SIG-M5 treated with dmso at 0.1 percent for 504 hours (cell line): Measurements from ENCODE around the gene PADI6.

ENCODE experiments used
- DNase-seq: peaks from one replicate; lab custom pipeline; 2025; ENCODE audit not compliant: unreplicated experiment; lab: John Stamatoyannopoulos, UW

The PADI6 gene

DNA sequence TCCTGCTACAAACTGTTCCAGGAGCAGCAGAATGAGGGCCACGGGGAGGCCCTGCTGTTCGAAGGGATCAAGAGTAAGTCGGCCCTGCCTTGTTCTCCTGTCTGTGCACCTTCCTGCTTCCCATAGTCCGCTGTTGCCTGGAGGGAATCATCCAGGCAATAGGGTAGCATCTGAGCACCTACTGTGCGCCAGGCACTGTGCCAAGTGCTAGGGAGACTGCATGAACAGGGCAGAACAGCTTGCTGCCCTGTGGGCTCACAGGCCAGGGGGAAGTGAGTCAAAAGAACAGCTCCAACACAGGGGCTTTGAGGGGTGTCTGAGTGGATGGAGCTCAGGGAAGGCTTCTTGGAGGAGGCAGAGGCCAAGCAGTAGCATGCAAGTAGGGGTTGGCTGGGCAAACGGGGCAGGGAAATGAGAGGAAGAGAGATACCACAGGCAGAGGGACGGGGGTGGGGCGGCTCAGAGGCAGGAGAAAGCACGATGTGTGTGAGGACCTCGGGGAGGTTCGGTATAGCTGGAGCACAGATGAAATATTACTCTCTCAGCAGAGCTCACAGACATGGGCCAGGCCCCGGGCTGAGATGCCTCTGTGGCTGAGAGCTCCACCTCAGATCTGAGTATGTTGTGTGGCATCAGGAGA, 15.5 kb upstream of the PADI6 start:
- DNase-seq = no peak

DNA sequence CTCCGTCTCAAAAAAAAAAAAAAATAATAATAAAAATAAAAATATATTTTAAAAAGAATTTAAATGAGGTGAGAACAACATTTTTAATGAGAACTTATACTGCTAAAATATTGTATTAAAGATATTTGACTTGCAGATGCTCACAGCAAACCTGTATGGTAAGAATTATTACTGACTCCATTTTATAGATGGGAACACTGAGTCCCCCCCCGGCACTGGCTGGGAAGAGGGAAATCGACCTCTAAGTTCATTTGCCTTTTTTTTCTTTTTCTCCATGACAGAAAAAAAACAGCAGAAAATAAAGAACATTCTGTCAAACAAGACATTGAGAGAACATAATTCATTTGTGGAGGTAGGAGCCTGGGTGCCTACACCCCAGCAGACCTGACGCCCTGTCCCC, 13.4 kb upstream of the PADI6 start:
- DNase-seq = no peak

DNA sequence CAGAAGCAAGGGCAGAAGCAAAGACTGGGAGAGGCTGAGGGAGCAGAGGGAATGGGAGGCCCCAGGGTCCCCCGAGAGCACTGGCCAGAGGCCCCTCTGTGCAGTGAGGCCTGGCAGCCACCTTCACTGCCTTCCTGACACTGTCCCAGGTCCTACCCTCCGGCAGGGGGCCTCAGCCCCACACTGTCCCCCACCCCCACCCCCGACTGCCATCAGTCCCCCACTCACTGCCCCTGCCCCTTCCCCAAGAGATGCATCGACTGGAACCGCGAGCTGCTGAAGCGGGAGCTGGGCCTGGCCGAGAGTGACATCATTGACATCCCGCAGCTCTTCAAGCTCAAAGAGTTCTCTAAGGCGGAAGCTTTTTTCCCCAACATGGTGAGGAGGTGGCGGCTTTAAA, 13.0 kb upstream of the PADI6 start:
- no peak for DNase-seq

DNA sequence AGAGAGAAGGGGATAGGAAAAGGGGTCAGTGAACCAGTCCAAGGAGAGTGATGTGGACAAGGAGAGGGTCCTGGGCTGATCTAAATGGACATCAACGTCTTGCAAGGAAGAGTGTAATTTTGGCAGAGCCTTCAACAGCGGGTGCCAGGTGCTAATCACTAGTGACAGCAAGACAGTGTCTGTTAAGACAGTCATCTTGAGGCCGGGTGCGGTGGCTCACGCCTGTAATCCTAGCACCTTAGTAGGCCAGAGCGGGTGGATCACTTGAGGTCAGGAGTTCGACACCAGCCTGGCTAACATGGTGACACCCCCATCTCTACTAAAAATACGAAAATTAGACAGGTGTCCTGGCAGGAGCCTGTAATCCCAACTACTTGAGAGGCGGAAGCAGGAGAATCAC, 12.2 kb upstream of the PADI6 start:
- no peak for DNase-seq

DNA sequence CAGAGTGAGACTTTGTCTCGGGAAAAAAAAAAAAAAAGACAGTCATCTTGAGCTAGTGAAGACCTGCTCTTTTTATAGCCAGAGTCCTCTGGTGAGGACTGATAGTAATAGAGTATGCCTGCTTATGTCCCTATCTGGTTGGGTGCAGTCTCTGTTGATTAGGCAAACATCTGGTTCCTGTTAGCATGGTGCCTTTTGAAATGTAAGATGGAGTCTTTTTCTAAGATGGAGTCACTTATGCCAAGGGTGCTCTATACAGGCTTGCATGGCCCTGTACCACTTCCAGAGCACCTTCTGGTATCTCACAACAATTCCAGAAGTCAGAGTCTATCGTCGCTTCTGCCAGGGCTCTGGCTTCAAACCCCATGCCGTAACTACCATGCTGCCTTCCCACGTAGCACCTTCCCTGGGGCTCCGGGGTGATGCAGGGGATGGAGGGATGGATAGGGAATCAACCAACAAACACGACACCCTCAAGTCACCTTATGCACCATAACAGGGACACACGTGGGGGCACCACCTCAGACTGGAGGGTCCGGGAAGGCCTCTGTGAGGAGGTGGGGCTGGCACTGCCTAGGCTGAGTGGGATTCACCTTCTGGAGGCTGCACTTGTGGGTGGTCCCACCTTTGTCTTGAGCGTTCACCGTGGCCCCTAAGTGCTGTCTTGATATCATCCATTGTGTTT, 11.6 kb upstream of the PADI6 start:
- no peak for DNase-seq

DNA sequence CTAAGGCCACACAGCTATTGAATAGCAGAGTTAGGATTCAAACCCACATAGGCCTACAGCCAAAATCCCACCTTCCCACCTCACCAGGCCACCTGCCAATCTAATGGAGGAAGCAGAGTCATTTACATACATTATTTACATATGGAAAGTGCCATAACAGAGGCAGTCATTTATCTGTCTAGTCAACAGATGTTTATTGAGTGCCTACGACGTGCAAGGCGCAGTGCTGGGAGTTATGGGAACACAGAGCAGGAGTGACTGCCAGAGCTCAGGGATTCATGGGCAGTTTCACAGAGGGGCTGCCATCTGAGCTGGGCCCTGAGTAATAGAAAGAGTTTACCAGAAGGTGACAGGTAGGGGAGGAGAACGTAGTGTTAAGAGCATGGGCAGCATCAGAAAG, 10.3 kb upstream of the PADI6 start:
- DNase-seq = no peak

DNA sequence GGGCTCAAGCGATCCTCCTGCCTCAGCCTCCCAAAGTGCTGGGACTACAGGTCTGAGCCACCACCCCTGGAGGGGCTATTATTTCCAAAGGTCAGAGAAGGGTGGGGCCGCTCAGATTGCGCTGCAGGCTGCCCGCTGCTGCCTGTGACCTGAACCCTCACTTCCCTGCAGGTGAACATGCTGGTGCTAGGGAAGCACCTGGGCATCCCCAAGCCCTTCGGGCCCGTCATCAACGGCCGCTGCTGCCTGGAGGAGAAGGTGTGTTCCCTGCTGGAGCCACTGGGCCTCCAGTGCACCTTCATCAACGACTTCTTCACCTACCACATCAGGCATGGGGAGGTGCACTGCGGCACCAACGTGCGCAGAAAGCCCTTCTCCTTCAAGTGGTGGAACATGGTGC, 8.6 kb upstream of the PADI6 start:
- no peak for DNase-seq

DNA sequence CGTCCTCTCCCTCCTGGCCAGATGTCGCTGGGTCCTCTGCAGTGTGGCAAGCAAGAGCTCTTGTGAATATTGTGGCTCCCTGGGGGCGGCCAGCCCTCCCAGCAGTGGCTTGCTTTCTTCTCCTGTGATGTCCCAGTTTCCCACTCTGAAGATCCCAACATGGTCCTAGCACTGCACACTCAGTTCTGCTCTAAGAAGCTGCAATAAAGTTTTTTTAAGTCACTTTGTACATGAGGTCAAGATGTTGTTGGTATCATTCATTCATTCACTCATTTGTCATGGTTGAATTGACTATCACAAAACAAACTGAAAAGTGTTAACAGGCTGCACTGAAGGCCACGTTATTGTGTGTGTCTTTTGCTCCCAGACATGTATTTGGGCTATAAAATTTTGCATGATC, 8.2 kb upstream of the PADI6 start:
- DNase-seq = no peak

DNA sequence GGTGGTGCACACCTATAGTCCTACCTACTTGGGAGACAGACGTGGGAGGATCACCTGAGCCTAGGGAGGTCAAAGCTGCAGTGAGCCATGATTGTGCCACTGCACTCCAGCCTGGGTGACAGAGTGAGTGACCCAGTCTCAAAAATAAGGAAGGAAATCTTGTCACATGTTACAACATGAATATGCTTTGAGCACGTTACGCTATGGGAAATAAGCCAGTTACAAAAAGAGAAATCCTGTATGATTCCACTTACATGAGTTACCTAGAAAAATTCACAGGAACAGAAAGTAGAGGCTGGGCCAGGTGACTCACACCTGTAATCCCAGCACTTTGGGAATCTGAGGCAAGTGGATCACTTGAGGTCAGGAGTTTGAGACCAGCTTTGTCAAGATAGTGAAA, 6.7 kb upstream of the PADI6 start:
- DNase-seq = peak; percentile 48

DNA sequence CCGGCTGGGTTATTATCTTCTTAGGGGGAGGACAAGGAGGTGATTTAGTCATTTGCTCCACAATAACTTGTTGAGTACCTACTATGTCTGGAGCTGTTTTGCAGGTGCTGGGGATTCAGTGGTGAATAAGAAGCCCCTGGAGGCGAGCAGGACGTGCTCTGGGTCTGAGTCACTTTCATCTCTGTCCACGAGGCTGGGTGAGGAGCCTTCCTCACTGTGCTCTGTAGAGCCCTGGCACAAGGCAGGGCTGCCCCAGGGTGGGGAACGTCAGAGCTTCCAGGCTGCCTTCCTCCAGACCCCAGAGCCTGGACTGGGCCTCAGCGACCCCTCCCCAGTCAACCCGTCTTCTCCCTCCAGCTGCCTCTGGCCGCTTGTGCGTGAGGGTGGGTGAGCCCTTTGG, 2.5 kb upstream of the PADI6 start:
- no peak for DNase-seq

DNA sequence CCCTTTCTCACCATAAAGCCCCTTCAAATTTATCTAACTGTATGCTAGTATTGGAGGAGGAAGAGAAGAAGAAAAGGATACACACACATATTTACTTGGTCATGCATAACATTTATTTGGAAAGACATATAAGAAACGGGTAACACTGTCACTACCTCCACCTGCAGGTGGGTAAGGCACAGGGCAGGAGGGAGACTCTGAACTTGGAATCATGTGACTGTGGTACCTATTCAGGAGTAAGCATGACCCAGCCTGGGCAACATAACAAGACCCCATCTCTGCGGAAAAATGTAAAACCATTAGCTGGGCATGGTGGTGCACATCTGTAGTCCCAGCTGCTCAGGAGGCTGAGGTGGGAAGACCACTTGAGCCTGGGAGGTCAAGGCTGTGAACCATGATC, 1.4 kb upstream of the PADI6 start:
- peak; percentile 23 for DNase-seq

DNA sequence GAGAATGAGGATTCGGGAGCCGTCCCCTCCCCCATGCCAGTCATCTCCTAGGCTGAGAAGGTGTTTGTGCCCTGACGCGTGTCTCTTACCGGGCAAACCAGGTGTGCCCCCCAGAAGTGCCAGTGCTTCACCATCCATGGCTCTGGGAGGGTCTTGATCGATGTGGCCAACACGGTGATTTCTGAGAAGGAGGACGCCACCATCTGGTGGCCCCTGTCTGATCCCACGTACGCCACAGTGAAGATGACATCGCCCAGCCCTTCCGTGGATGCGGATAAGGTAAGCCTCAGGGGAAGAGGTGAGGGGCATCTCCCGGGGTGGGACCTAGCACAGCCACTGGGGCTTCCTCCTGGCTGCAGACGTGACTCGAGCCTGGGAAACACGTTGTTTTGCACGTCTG, 959 bp downstream of the PADI6 start:
- DNase-seq = no peak

DNA sequence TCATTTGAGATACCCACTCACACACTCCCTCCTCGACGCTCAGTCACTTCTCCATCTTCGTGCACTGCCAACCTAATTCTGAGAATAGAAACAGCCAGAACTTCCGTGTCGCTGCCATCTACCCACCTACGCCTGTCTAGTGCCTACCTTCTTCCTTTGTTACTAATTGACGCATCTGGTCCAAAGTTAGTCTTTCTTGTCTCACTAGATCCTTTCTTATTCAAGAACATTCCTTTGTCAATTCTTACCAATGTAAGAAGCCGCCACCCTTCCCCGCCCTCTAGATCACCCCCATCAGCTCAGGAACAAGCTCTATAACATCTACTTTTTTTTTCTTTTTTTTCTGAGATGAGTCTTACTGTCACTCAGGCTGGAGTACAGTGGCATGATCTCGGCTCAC, 3.7 kb downstream of the PADI6 start:
- no peak for DNase-seq

DNA sequence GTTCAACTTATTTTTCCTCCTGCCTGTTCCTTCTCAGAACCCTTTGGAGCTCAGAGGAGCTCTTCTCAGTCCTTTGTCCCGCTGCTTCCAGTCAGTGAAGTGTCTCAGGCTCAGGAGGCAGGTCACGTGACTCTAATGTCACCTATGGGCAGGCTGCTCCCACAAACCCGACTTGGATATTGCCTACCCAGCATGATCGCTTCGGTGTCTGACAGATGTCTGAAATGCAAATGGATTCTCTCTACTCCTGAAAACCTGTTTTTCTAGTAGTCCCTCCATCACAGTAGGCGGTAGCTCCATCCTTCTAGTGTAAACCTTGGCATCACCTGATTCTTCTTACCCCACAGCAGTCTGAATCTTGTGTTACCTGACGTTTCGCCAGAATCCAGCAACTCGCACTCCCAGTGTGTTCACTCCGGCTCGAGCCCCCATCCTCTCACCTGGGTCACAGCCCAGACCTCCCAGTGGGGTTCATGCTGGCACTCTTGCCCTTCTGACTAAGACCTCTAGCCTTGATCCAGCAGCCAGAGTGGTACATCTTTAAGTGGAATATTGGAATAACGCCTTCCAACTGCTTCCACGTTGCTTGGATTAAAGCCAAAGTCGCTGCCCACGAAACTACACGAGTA, 5.4 kb downstream of the PADI6 start:
- peak; percentile 67 for DNase-seq

DNA sequence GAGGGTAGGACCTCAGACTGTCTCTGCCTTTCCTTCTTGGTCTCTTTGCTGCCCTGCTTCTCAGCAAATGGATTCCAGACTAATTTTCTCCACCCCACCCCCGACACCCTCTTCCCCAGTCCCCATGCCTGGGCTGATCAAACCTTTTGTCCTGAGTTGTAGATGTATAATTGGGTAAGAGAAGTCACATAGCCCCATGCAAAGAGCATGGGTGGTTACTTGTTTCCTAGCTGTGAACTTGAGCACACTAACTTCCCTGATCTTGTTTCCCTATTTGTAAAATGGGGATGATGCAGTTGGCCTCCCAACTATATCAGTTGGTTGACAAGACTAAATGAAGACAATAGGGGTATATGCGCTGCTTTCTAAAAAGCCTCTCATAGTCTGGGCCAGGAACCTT, 9.2 kb downstream of the PADI6 start:
- no peak for DNase-seq

DNA sequence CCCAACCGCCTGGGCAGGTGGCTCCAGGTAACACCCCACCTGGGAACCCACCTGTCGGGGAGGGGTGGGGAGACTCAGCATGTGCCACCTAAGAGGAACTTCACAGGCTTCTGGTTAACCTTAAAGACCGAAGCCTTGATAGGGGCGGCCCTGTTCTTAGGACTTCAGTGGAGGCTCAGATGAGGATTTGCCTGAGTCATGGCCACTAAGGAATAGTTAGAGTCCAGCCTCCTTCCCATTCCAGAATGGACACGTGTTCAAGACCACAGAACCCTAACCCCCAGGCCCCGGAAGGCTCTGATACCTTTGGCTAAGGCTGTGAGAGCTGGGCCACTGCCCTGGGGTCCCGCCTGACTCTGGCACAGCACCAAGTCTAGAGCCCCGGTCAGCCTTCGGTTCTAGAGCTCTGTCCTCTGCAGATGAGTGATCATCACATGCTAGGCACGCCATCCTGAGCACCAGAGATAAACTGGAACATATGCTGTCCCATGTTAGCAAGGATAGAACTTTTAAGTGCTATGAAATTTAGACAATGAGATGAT, 20.3 kb downstream of the PADI6 start:
- no peak for DNase-seq

DNA sequence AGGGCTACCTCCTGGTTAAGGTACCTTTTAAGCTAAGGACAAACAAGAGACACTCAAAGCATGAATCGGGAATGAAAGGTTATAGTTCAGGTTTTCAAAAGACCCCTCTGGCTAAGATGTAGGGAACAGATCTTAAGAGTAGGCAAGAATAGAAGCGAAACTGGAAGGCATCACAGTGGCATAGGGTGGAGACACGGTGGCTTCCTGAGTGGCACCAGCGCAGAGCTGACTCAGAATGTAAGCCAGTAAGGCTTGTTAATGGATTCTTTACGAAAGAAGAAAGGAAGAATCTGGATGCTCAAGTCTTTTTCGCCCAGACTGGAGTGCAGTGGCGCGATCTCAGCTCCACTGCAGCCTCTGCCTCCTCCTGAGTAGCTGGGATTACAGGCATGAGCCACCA, 21.2 kb downstream of the PADI6 start:
- DNase-seq = peak; percentile 27

DNA sequence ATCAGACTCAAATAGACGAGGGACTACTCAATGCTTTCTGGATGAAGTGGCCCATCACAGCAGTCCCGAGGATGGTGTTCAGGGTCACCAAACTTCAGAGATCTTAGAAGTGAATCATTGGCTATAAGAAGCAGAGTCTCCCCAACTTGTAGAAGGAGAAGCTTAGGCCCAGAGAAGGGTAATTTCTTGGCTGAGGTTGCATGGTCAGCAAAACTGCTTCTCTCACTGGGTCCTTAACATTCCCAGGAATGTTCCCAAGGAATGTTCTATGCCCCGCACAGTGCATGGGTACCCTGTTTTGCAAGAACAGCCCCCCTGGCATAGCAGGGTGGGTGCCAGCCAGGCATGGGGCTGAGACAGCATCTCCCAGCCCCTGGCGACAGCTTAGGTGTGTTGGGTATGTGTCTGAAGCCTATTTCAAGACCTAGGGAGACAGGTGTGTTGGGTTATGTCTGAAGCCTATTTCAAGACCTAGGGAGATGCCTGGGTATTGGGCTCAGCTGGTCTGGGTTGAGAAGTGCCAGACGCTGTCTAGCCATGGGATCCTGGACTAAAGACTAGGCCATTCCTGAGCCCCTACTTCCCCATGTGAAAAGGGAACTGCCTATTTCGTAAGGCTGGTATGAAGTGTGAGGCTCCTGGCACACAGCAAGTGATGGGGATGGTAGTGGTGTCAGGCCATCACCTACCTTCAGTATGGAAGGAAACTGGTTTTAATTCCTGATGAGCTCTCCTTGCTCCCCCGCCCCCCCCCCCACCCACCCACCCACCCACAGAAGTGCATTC, 26.1 kb downstream of the PADI6 start:
- DNase-seq = peak; percentile 47

DNA sequence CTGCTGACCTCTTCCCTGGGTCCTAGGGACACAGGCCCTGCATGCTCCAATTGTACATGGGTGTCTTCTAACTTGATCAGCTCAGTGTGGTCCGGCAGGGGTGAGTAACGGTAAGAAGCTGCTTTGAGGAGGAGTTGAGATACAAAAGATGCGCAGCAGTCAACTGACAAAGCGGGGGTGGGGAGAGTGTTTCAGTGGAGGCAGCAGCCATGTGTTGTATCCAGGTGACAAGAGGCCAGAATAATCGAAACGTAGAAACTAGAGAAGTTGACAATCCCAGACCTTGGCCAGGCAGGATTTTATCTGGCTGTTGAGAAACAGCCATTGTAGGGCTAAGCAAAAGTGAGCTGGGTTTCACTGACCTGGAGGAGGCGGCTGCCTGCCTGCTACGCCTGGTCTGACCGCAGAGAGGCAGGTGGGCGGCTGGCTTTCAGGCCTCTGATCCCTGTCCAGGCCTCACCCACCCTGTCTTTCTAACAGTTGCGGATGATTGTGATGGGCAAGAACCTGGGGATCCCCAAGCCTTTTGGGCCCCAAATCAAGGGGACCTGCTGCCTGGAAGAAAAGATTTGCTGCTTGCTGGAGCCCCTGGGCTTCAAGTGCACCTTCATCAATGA, 28.8 kb downstream of the PADI6 start:
- DNase-seq = no peak

DNA sequence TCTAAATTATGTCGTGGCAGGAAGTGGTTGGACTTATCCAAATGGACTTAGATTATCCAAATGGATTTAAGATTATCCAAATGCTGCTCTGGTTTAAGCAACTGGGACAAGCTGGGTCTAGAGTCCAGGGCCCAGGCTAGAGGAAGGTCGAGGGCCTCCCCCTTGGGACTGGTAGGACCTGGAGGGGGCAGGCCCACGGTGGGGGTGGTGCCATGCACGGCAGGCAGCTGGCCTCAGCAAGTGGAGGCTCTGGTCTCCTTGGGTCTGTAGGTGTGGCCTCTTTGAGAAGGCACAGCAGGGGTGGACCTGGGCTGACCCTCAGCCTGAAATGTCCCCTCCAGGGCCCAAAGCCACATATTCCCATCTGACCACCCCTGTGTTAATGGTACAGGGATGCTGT, 29.8 kb downstream of the PADI6 start:
- no peak for DNase-seq

DNA sequence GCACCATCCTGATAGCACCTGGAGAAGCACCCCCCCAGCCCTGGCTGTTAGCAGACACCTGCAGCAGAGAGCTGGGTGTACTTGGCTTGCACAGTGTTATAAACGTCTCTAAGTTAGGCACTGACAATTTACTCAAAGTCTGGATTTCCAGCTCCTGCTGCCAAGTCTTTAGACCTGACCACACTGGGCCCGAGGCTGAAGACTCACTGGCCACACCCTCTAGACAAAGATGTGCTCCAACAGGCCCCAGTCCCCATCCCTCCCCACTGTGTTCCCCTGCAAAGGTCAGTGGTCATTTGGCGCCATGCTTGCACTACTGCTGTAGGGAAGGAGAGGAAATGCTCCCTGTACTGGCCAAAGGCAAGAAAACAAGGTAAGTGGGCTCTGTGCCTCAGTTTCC, 31.1 kb downstream of the PADI6 start:
- peak; percentile 19 for DNase-seq
